ENCODE data around the gene SLC13A2. TPM values are rescaled to one million over a fixed set of nuclear protein-coding genes. Genes with fewer than 3 reads are reported as not detected.

SLC13A2 gene
- total RNA-seq, 1 experiment from 2014 or later: not detected

DNA sequence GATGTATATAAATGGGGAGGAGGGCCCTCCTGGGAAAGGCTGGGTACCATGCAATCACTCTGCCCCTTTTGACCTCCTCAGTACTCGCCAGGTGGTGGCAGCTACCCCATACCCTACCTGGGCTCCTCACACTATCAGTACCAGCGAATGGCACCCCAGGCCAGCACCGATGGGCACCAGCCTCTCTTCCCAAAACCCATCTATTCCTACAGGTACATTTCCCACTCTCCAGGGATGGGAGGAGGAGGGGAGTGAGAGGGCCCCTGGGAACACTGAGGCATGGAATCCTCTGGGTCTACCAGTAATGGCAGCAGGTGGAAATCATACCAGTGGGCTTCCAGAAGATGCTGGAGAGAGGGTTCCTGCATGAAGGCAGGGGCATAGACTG, 55.6 kb downstream of the SLC13A2 start:
- Histone ChIP-seq H3K36me3 (ENCODE audit: insufficient read depth, low read length, poor library complexity, severe bottlenecking) (no peaks in the 10 kb centered on the region), H3K27ac (ENCODE audit: low read depth, low read length, poor library complexity, severe bottlenecking) (no peak overlapping the region), H3K27me3 (replicated peaks; ENCODE audit: insufficient read depth, low read depth, low read length, poor library complexity) (peaks cover 5% of the 10 kb centered on the region), H3K4me1 (ENCODE audit: insufficient read depth, low read length, poor library complexity, severe bottlenecking) (no peaks in the 10 kb centered on the region), H3K4me3 (ENCODE audit: low read depth, low read length, poor library complexity, severe bottlenecking) (no peak overlapping the region), H3K9me3 (ENCODE audit: low read depth, low read length, poor library complexity, severe bottlenecking) (no peaks in the 10 kb centered on the region)
- no TSS peak for BruUV-seq (replicated peaks)
- POLR2A ChIA-PET (ENCODE audit: low non-redundant PET): no interaction called here
- DNase-seq (ENCODE audit: low spot score): no peak
- intact Hi-C loops (cut with micrococcal nuclease; ENCODE audit: unreplicated experiment): no loop called here
- CTCF ChIA-PET: no interaction called here
- TF ChIP-seq EZH2 (IDR thresholded peaks at IDR 0.05; ENCODE audit: borderline replicate concordance, low read depth, low read length, poor library complexity, severe bottlenecking): no peak

DNA sequence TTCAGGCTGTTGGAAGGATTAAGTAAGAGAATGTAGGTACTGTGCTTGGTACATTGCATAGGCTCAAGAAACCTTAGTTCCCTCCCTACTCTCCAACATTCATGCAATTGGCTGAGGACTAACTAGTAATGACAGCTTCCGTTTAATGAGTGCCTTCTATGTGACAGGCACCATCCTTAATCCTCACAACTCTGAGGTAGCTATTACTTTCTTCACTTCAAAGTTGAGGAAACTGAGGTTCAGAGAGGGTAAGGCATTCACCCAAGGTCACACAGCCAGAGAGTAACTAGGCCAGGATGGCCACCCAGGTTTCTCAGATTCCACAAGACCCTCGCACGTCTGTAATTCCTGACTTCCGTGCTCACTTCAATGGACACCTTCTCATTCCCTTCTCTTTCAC, 56.8 kb downstream of the SLC13A2 start:
- intact Hi-C loops (cut with micrococcal nuclease; ENCODE audit: unreplicated experiment): no loop called here
- H3K27me3 ChIP-seq (replicated peaks; ENCODE audit: insufficient read depth, low read depth, low read length, poor library complexity): peaks cover 5% of the 10 kb centered on the region
- TF ChIP-seq, protein P1, sequence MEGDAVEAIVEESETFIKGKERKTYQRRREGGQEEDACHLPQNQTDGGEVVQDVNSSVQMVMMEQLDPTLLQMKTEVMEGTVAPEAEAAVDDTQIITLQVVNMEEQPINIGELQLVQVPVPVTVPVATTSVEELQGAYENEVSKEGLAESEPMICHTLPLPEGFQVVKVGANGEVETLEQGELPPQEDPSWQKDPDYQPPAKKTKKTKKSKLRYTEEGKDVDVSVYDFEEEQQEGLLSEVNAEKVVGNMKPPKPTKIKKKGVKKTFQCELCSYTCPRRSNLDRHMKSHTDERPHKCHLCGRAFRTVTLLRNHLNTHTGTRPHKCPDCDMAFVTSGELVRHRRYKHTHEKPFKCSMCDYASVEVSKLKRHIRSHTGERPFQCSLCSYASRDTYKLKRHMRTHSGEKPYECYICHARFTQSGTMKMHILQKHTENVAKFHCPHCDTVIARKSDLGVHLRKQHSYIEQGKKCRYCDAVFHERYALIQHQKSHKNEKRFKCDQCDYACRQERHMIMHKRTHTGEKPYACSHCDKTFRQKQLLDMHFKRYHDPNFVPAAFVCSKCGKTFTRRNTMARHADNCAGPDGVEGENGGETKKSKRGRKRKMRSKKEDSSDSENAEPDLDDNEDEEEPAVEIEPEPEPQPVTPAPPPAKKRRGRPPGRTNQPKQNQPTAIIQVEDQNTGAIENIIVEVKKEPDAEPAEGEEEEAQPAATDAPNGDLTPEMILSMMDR (conservative IDR thresholded peaks at IDR 0.05; ENCODE audit: low read depth, low read length): no peak
- no peak for TF ChIP-seq EZH2 (IDR thresholded peaks at IDR 0.05; ENCODE audit: borderline replicate concordance, low read depth, low read length, poor library complexity, severe bottlenecking)
- DNase-seq (ENCODE audit: low spot score): no peak
- CTCF ChIA-PET: no interaction called here
- POLR2A ChIA-PET (ENCODE audit: low non-redundant PET): no interaction called here
- no TSS peak for BruUV-seq (replicated peaks)
- no peaks in the 10 kb centered on the region for H3K36me3 ChIP-seq (ENCODE audit: insufficient read depth, low read length, poor library complexity, severe bottlenecking)
- no peaks in the 10 kb centered on the region for H3K9me3 ChIP-seq (ENCODE audit: low read depth, low read length, poor library complexity, severe bottlenecking)
- no peak overlapping the region for H3K27ac ChIP-seq (ENCODE audit: low read depth, low read length, poor library complexity, severe bottlenecking)
- H3K4me3 ChIP-seq (ENCODE audit: low read depth, low read length, poor library complexity, severe bottlenecking): no peak overlapping the region
- no peaks in the 10 kb centered on the region for H3K4me1 ChIP-seq (ENCODE audit: insufficient read depth, low read length, poor library complexity, severe bottlenecking)

DNA sequence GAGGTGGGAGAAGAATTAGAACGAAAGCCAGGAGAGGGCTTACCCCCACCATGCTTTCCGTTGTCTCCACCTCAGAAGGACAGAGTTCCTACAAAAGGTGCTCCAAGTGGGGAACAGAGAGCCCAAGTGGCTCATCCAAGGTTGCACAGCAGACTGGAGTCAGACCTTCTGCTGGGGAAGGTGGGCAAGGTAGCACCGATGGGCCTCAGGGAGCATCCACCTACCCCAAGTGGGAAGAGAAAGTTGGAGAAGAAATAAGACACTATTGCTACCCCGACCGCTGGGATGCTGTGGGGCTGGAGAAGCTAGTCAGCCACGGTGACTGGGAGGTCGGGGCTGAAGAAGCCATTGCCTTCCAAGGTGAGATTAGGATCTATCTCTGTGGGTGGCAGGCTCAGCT, 57.5 kb downstream of the SLC13A2 start:
- Histone ChIP-seq H3K4me3 (ENCODE audit: low read depth, low read length, poor library complexity, severe bottlenecking) (no peak overlapping the region), H3K36me3 (ENCODE audit: insufficient read depth, low read length, poor library complexity, severe bottlenecking) (no peaks in the 10 kb centered on the region), H3K4me1 (ENCODE audit: insufficient read depth, low read length, poor library complexity, severe bottlenecking) (no peaks in the 10 kb centered on the region), H3K27ac (ENCODE audit: low read depth, low read length, poor library complexity, severe bottlenecking) (no peak overlapping the region), H3K27me3 (replicated peaks; ENCODE audit: insufficient read depth, low read depth, low read length, poor library complexity) (peaks cover 5% of the 10 kb centered on the region), H3K9me3 (ENCODE audit: low read depth, low read length, poor library complexity, severe bottlenecking) (no peaks in the 10 kb centered on the region)
- no peak for TF ChIP-seq EZH2 (IDR thresholded peaks at IDR 0.05; ENCODE audit: borderline replicate concordance, low read depth, low read length, poor library complexity, severe bottlenecking)
- TF ChIP-seq, protein P1 (conservative IDR thresholded peaks at IDR 0.05; ENCODE audit: low read depth, low read length): no peak
- no TSS peak for BruUV-seq (replicated peaks)
- CTCF ChIA-PET: no interaction called here
- POLR2A ChIA-PET (ENCODE audit: low non-redundant PET): no interaction called here
- intact Hi-C loops (cut with micrococcal nuclease; ENCODE audit: unreplicated experiment): no loop called here
- DNase-seq (ENCODE audit: low spot score): no peak

Data from A673 (cell line).